Right kidney (tissue), 9 donors: ENCODE results near the gene CDC23.
"Not testable (repeated sequence)": the region's sequence is repeated elsewhere in the genome, so short reads cannot be mapped to it uniquely, and the experiment has no call there.

Experiments used
- DNase-seq: peaks from one replicate; pipeline ENCODE4 v3.0.0-alpha.2; 2016
- long read RNA-seq, 8 donors: transcript quantifications; one replicate each; lab custom pipeline, GENCODE V29; 2026

The CDC23 gene
- long read RNA-seq, donor 1, transcript CDC23-201 (3 exons, 1,079 nt), result major isoform, 17 of 34 reads
- long read RNA-seq, donor 1, transcript CDC23-202 (16 exons, 3,155 nt), result minor isoform, 14 of 34 reads
- long read RNA-seq, donor 1, partial matches to known transcripts, result 0 of 34 reads
- long read RNA-seq, donor 1, other reads (novel, unspliced or antisense), result 0 of 34 reads
- long read RNA-seq, donor 2, transcript CDC23-201 (3 exons, 1,079 nt), result major isoform, 5 of 9 reads
- long read RNA-seq, donor 2, partial matches to known transcripts, result 0 of 9 reads
- long read RNA-seq, donor 2, other reads (novel, unspliced or antisense), result 0 of 9 reads
- long read RNA-seq, donor 3, transcript CDC23-201 (3 exons, 1,079 nt), result minor isoform, 5 of 12 reads
- long read RNA-seq, donor 3, transcript CDC23-202 (16 exons, 3,155 nt), result major isoform, 6 of 12 reads
- long read RNA-seq, donor 3, partial matches to known transcripts, result 0 of 12 reads
- long read RNA-seq, donor 3, other reads (novel, unspliced or antisense), result 0 of 12 reads
- long read RNA-seq, donor 4, transcript CDC23-202 (16 exons, 3,155 nt), result major isoform, 9 of 13 reads
- long read RNA-seq, donor 4, partial matches to known transcripts, result 0 of 13 reads
- long read RNA-seq, donor 4, other reads (novel, unspliced or antisense), result 0 of 13 reads
- long read RNA-seq, donor 5, transcript CDC23-201 (3 exons, 1,079 nt), result major isoform, 7 of 14 reads
- long read RNA-seq, donor 5, transcript CDC23-202 (16 exons, 3,155 nt), result major isoform, 7 of 14 reads
- long read RNA-seq, donor 5, partial matches to known transcripts, result 0 of 14 reads
- long read RNA-seq, donor 5, other reads (novel, unspliced or antisense), result 0 of 14 reads
- long read RNA-seq, donor 6, transcript CDC23-202 (16 exons, 3,155 nt), result major isoform, 7 of 10 reads
- long read RNA-seq, donor 6, partial matches to known transcripts, result 0 of 10 reads
- long read RNA-seq, donor 6, other reads (novel, unspliced or antisense), result 0 of 10 reads
- long read RNA-seq, donor 7, transcript CDC23-201 (3 exons, 1,079 nt), result minor isoform, 9 of 28 reads
- long read RNA-seq, donor 7, transcript CDC23-202 (16 exons, 3,155 nt), result major isoform, 15 of 28 reads
- long read RNA-seq, donor 7, partial matches to known transcripts, result 0 of 28 reads
- long read RNA-seq, donor 7, other reads (novel, unspliced or antisense), result 0 of 28 reads
- long read RNA-seq, donor 8, transcript CDC23-202 (16 exons, 3,155 nt), result major isoform, 11 of 18 reads
- long read RNA-seq, donor 8, partial matches to known transcripts, result 0 of 18 reads
- long read RNA-seq, donor 8, other reads (novel, unspliced or antisense), result 0 of 18 reads

- DNase-seq, result peak; percentile 80
Measured at GRCh38 chr5:138213161-138214029, at the start of gene CDC23. Gene CDC23 (minus strand): TSS chr5:138213323. CDS start chr5:138213312, 11 bp downstream.

GRCh38 chr5:138258704-138259292 is 45.7 kb upstream of the CDC23 start:
- no peak for DNase-seq

GRCh38 chr5:138257583-138257982 is 44.5 kb upstream of the CDC23 start:
- DNase-seq, result no peak

- DNase-seq, result no peak
Measured at GRCh38 chr5:138252944-138253343, 39.8 kb upstream of the CDC23 start.

- not testable (repeated sequence) for DNase-seq
Measured at GRCh38 chr5:138247800-138248199, 34.7 kb upstream of the CDC23 start.

GRCh38 chr5:138246822-138247221 is 33.7 kb upstream of the CDC23 start:
- DNase-seq, result no peak

GRCh38 chr5:138246334-138246733 is 33.2 kb upstream of the CDC23 start:
- DNase-seq, result no peak

GRCh38 chr5:138245717-138246116 is 32.6 kb upstream of the CDC23 start:
- no peak for DNase-seq

GRCh38 chr5:138243794-138244193 is 30.7 kb upstream of the CDC23 start:
- DNase-seq, result no peak

- peak; percentile 84 for DNase-seq
Measured at GRCh38 chr5:138241688-138242571, 28.8 kb upstream of the CDC23 start.

GRCh38 chr5:138240650-138241385 is 27.7 kb upstream of the CDC23 start:
- DNase-seq, result no peak

- DNase-seq, result no peak
Measured at GRCh38 chr5:138238034-138238433, 24.9 kb upstream of the CDC23 start.

- no peak for DNase-seq
Measured at GRCh38 chr5:138234651-138235050, 21.5 kb upstream of the CDC23 start.

GRCh38 chr5:138233280-138233679 is 20.2 kb upstream of the CDC23 start:
- DNase-seq, result no peak

- DNase-seq, result no peak
Measured at GRCh38 chr5:138230981-138231589, 18.0 kb upstream of the CDC23 start.

- DNase-seq, result no peak
Measured at GRCh38 chr5:138230261-138230660, 17.1 kb upstream of the CDC23 start.

GRCh38 chr5:138229387-138229786 is 16.3 kb upstream of the CDC23 start:
- no peak for DNase-seq

- DNase-seq, result no peak
Measured at GRCh38 chr5:138226910-138227309, 13.8 kb upstream of the CDC23 start.

GRCh38 chr5:138224712-138225111 is 11.6 kb upstream of the CDC23 start:
- DNase-seq, result no peak
